GM23338 (cell line): Measurements from ENCODE around the gene APCDD1L. TPM values are rescaled to one million over a fixed set of nuclear protein-coding genes. Genes with fewer than 3 reads are reported as not detected.

Experiments
- ATAC-seq: fragments of 200-7000 bp; cut with Tn5 transposase; 3 replicates; pipeline ENCODE4 v1.9.1; 2020
- DNase-seq: peaks from one replicate; pipeline ENCODE4 v3.0.0-alpha.2; 2015; ENCODE audit warnings: low spot score
- H2AFZ ChIP-seq: fragments of 200-600 bp; sonication (generic); 2 replicates; pipeline ENCODE4 v1.8.0; 2016; ENCODE audit warnings: antibody characterized with exemption, mild to moderate bottlenecking, moderate library complexity
- H3F3A ChIP-seq: fragments of 200-600 bp; sonication (generic); replicated peaks from 2 replicates; pipeline ENCODE4 v1.8.0; 2017; ENCODE audit warnings: antibody characterized with exemption, mixed run types, low read depth
- H3K27ac ChIP-seq: fragments of 200-600 bp; sonication (generic); 2 replicates; pipeline ENCODE4 v1.6.1; 2016; ENCODE audit warnings: low read depth
- H3K27me3 ChIP-seq: fragments of 200-600 bp; sonication (generic); 2 replicates; pipeline ENCODE4 v1.8.0; 2016; ENCODE audit warnings: mild to moderate bottlenecking, mixed run types, moderate library complexity; ENCODE audit not compliant: insufficient read depth
- H3K36me3 ChIP-seq: fragments of 200-600 bp; sonication (generic); 2 replicates; pipeline ENCODE4 v1.8.0; 2016; ENCODE audit warnings: mild to moderate bottlenecking; ENCODE audit not compliant: insufficient read depth
- H3K4me1 ChIP-seq: fragments of 200-600 bp; sonication (generic); 2 replicates; pipeline ENCODE4 v1.8.0; 2016; ENCODE audit warnings: mild to moderate bottlenecking, moderate library complexity; ENCODE audit not compliant: insufficient read depth
- H3K4me2 ChIP-seq: fragments of 200-600 bp; sonication (generic); 2 replicates; pipeline ENCODE4 v1.7.1; 2017; ENCODE audit warnings: mixed run types
- H3K4me3 ChIP-seq: fragments of 200-600 bp; sonication (generic); 2 replicates; pipeline ENCODE4 v1.6.1; 2016; ENCODE audit warnings: mixed run types
- H3K79me2 ChIP-seq: fragments of 200-600 bp; sonication (generic); replicated peaks from 2 replicates; pipeline ENCODE4 v1.8.0; 2017; ENCODE audit warnings: mild to moderate bottlenecking; ENCODE audit not compliant: insufficient read depth
- H3K9me2 ChIP-seq: fragments of 200-600 bp; sonication (generic); 2 replicates; pipeline ENCODE4 v1.8.0; 2017; ENCODE audit not compliant: insufficient read depth
- H4K20me1 ChIP-seq: fragments of 200-600 bp; sonication (generic); replicated peaks from 2 replicates; pipeline ENCODE4 v1.8.0; 2017; ENCODE audit warnings: mild to moderate bottlenecking; ENCODE audit not compliant: insufficient read depth
- H3K27ac Mint-ChIP-seq: 2 replicates; pipeline ENCODE4 v1.8.0; 2020; ENCODE audit warnings: inconsistent platforms, mild to moderate bottlenecking, moderate library complexity, mixed read lengths
- H3K27me3 Mint-ChIP-seq: 3 replicates; pipeline ENCODE4 v1.8.0; 2022; ENCODE audit warnings: low read depth, mild to moderate bottlenecking, moderate library complexity, mixed read lengths, inconsistent platforms; ENCODE audit not compliant: insufficient read depth, poor library complexity
- H3K36me3 Mint-ChIP-seq: 3 replicates; pipeline ENCODE4 v1.8.0; 2021; ENCODE audit warnings: low read depth, mild to moderate bottlenecking, inconsistent platforms, moderate library complexity, mixed read lengths
- H3K4me1 Mint-ChIP-seq: 3 replicates; pipeline ENCODE4 v1.8.0; 2020; ENCODE audit warnings: mild to moderate bottlenecking, inconsistent platforms, mixed read lengths
- H3K4me3 Mint-ChIP-seq: 3 replicates; pipeline ENCODE4 v1.8.0; 2021; ENCODE audit warnings: moderate library complexity, mild to moderate bottlenecking, inconsistent platforms, mixed read lengths
- H3K9me3 Mint-ChIP-seq: 3 replicates; pipeline ENCODE4 v1.8.0; 2020; ENCODE audit warnings: moderate library complexity, mild to moderate bottlenecking, inconsistent platforms, mixed read lengths
- CREB1 ChIP-seq: fragments of 250-450 bp; sonication (Bioruptor Pico); IDR thresholded peaks from 2 replicates; pipeline ENCODE4 v1.5.0; 2020; ENCODE audit warnings: low read depth, mild to moderate bottlenecking, moderate library complexity
- EZH2 ChIP-seq: fragments of 200-600 bp; sonication (generic); IDR thresholded peaks from one replicate; pipeline ENCODE4 v1.8.0; 2017; ENCODE audit warnings: antibody characterized with exemption, mild to moderate bottlenecking, low read depth; ENCODE audit not compliant: unreplicated experiment
- EZH2phosphoT487 ChIP-seq: fragments of 200-600 bp; sonication (generic); IDR thresholded peaks from one replicate; pipeline ENCODE4 v1.8.1; 2018; ENCODE audit warnings: antibody characterized with exemption; ENCODE audit not compliant: unreplicated experiment
- NANOG ChIP-seq: IDR thresholded peaks from 2 replicates; pipeline ENCODE4 v1.6.1; 2016; ENCODE audit warnings: antibody characterized with exemption, borderline replicate concordance
- REST ChIP-seq: IDR thresholded peaks from one replicate; pipeline ENCODE4 v1.6.1; 2018; ENCODE audit warnings: antibody characterized with exemption; ENCODE audit not compliant: unreplicated experiment
- STAT1 ChIP-seq: IDR thresholded peaks from one replicate; pipeline ENCODE4 v1.6.1; 2016; ENCODE audit warnings: antibody characterized with exemption; ENCODE audit not compliant: unreplicated experiment
- polyA plus RNA-seq: library from polyadenylated mRNA; unstranded; fragments of >200 nt; fragmentation: Nextera tagmentation; extraction: Ambion mirVana; gene quantifications from 2 replicates; pipeline ENCODE4 v1.2.1, GENCODE V29; 2016
- total RNA-seq: library from RNA; depleted of rRNA; stranded (reverse); fragments of >200 nt; shearing (Covaris generic); gene quantifications from 2 replicates; pipeline ENCODE4 v1.2.3, GENCODE V29; 2014
- TF ChIP-seq, protein P1 (sequence below): fragments of 250-450 bp; sonication (Bioruptor Pico); IDR thresholded peaks from 2 replicates; pipeline ENCODE4 v1.5.0; 2020; ENCODE audit warnings: mild to moderate bottlenecking, moderate library complexity

The APCDD1L gene
- total and polyA plus RNA-seq, 2 experiments from 2014 or later: 1.8 to 4.6 TPM

DNA sequence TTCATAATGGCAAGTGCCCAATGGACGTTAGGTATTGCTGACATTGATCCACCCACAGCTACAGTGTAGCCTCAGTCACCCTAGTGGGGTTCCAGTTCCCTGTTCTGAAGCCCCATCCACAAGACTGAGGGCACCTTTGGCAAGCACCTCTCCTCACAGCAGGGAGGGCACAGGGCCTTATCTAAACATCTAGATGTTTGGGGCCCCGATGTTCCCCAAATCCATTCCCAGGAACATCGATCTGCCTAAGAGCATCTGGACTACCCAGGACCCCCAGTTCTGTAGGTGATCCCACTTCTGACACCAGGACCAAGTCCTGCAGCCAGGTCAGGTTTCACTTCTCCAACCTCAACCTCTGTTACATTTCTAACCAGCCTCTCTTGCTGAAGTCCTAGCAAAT, 10.6 kb downstream of the APCDD1L start (continued):
- TF ChIP-seq REST: no peak
- TF ChIP-seq, protein P1, sequence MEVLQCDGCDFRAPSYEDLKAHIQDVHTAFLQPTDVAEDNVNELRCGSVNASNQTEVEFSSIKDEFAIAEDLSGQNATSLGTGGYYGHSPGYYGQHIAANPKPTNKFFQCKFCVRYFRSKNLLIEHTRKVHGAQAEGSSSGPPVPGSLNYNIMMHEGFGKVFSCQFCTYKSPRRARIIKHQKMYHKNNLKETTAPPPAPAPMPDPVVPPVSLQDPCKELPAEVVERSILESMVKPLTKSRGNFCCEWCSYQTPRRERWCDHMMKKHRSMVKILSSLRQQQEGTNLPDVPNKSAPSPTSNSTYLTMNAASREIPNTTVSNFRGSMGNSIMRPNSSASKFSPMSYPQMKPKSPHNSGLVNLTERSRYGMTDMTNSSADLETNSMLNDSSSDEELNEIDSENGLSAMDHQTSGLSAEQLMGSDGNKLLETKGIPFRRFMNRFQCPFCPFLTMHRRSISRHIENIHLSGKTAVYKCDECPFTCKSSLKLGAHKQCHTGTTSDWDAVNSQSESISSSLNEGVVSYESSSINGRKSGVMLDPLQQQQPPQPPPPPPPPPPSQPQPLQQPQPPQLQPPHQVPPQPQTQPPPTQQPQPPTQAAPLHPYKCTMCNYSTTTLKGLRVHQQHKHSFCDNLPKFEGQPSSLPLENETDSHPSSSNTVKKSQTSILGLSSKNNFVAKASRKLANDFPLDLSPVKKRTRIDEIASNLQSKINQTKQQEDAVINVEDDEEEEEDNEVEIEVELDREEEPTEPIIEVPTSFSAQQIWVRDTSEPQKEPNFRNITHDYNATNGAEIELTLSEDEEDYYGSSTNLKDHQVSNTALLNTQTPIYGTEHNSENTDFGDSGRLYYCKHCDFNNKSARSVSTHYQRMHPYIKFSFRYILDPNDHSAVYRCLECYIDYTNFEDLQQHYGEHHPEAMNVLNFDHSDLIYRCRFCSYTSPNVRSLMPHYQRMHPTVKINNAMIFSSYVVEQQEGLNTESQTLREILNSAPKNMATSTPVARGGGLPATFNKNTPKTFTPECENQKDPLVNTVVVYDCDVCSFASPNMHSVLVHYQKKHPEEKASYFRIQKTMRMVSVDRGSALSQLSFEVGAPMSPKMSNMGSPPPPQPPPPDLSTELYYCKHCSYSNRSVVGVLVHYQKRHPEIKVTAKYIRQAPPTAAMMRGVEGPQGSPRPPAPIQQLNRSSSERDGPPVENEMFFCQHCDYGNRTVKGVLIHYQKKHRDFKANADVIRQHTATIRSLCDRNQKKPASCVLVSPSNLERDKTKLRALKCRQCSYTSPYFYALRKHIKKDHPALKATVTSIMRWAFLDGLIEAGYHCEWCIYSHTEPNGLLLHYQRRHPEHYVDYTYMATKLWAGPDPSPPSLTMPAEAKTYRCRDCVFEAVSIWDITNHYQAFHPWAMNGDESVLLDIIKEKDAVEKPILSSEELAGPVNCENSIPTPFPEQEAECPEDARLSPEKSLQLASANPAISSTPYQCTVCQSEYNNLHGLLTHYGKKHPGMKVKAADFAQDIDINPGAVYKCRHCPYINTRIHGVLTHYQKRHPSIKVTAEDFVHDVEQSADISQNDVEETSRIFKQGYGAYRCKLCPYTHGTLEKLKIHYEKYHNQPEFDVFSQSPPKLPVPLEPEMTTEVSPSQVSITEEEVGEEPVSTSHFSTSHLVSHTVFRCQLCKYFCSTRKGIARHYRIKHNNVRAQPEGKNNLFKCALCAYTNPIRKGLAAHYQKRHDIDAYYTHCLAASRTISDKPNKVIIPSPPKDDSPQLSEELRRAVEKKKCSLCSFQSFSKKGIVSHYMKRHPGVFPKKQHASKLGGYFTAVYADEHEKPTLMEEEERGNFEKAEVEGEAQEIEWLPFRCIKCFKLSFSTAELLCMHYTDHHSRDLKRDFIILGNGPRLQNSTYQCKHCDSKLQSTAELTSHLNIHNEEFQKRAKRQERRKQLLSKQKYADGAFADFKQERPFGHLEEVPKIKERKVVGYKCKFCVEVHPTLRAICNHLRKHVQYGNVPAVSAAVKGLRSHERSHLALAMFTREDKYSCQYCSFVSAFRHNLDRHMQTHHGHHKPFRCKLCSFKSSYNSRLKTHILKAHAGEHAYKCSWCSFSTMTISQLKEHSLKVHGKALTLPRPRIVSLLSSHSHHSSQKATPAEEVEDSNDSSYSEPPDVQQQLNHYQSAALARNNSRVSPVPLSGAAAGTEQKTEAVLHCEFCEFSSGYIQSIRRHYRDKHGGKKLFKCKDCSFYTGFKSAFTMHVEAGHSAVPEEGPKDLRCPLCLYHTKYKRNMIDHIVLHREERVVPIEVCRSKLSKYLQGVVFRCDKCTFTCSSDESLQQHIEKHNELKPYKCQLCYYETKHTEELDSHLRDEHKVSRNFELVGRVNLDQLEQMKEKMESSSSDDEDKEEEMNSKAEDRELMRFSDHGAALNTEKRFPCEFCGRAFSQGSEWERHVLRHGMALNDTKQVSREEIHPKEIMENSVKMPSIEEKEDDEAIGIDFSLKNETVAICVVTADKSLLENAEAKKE: no peak
- TF ChIP-seq STAT1: no peak
- TF ChIP-seq EZH2phosphoT487: no peak

- Histone ChIP-seq H3F3A (no peaks in the 10 kb centered on the region), H3K36me3 (no peaks in the 10 kb centered on the region; the same call in 1 of the 2 replicates), H3K4me1 (no peaks in the 10 kb centered on the region), H3K4me2 (no peak overlapping the region), H2AFZ (no peak overlapping the region), H3K79me2 (no peaks in the 10 kb centered on the region), H3K4me3 (no peak overlapping the region), H4K20me1 (no peaks in the 10 kb centered on the region), H3K9me2 (peaks cover 3% of the 10 kb centered on the region; the same call in 1 of the 2 replicates), H3K27me3 (no peaks in the 10 kb centered on the region), H3K27ac (no peak overlapping the region)
- no peak for TF ChIP-seq CREB1 (CRISPR knock-in tag)
- TF ChIP-seq EZH2: no peak
- no peak for TF ChIP-seq NANOG
- peaks cover 35% of the 10 kb centered on the region for H3K9me3 Mint-ChIP-seq
- peaks cover 16% of the 10 kb centered on the region for H3K36me3 Mint-ChIP-seq
- DNase-seq (no peak), ATAC-seq (no peak)
- no peak overlapping the region for H3K4me3 Mint-ChIP-seq
- H3K4me1 Mint-ChIP-seq: no peaks in the 10 kb centered on the region
- peaks cover 12% of the 10 kb centered on the region for H3K27me3 Mint-ChIP-seq
- no peak overlapping the region for H3K27ac Mint-ChIP-seq
These were observed 11.5 kb downstream of the APCDD1L start for GRCh38 chr20:58503668-58504067.
